GM12801 (cell line): ENCODE measurements around the gene ARF6.

ENCODE experiments used
- TF ChIP-seq, protein P1 (sequence below): IDR thresholded peaks from one replicate; pipeline ENCODE4 v1.5.1; 2011; ENCODE audit warnings: control low read depth; ENCODE audit not compliant: insufficient read length; ENCODE audit errors: extremely low read depth

Gene ARF6

DNA sequence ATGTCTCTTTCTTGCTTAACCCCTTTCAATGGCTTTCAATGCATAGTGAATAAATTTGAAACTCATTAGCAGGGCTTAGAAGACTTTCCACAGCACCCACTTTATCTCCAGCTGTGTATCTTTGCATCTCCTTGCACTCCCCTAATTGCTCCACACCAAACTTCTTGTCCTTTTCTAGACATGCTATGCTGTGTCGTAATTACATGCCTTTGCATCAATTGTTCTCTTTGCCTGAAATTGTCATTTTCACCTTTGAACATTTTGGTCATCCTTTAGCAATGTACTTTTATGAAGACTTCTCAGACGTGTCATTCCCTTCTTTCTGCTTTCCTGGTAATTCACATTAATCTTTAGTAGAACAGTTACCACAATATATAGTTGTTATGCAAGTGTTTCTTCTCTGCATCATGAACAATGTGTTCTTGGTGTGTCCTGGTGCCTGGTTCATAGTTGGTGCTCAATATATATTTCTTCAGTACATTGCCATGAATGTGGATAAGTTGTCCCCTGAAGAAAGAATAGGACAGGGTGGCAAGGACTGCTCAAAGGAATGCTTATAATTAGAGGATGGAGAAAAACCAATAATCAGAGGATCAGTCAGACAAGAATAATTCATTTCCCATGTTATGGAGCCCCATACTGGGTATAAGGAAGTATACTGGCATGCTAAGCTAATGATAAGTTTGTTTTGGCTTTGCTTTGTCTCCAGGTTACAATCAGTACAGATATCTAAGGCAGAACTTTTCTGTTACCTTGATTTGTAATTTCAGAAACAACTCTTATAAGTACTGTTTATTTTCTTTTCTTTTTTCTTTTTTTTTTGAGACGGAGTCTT, 27.2 kb downstream of the ARF6 start:
- TF ChIP-seq, protein P1, sequence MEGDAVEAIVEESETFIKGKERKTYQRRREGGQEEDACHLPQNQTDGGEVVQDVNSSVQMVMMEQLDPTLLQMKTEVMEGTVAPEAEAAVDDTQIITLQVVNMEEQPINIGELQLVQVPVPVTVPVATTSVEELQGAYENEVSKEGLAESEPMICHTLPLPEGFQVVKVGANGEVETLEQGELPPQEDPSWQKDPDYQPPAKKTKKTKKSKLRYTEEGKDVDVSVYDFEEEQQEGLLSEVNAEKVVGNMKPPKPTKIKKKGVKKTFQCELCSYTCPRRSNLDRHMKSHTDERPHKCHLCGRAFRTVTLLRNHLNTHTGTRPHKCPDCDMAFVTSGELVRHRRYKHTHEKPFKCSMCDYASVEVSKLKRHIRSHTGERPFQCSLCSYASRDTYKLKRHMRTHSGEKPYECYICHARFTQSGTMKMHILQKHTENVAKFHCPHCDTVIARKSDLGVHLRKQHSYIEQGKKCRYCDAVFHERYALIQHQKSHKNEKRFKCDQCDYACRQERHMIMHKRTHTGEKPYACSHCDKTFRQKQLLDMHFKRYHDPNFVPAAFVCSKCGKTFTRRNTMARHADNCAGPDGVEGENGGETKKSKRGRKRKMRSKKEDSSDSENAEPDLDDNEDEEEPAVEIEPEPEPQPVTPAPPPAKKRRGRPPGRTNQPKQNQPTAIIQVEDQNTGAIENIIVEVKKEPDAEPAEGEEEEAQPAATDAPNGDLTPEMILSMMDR: no peak

DNA sequence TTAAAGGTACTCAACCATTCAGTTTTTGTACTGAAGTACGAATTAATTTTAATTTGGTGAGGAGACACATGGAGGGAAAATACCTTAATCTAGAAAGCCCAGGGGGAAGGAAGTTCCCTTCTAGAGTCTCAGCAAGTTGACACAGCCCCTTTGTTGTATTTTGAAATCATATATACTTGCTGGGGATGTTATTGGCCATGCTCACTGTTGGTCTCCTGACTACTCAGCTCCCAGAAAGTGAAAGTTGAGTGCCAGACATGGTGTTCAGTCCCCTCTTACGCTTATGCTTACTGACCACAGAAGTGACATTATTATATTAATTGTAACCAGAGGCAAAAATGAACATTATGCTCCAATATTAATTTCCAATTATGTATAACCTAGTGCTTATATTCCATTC, 28.1 kb downstream of the ARF6 start:
- TF ChIP-seq, protein P1: no peak

DNA sequence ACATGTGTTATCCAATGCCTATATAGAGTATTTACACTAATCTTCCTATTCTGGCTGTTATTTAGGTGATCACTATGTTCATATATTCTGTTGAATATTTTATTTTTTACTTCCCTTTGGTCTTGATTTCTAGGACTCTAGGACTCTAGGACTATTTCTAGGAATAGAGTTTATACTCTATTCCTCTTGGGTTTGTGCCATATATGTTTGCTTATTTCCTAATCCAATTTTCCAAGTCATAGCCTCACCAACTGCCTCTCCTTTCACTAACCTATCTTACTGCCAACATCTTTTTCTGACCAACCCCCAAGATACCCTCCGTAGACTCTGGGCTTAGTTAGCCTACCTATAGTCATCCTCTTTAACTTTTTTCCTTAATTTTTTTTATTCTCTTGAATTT, 28.5 kb downstream of the ARF6 start:
- TF ChIP-seq, protein P1: no peak

GRCh38 chr14:49923442-49923841, 30.6 kb downstream of the ARF6 start:
- TF ChIP-seq, protein P1: no peak

DNA sequence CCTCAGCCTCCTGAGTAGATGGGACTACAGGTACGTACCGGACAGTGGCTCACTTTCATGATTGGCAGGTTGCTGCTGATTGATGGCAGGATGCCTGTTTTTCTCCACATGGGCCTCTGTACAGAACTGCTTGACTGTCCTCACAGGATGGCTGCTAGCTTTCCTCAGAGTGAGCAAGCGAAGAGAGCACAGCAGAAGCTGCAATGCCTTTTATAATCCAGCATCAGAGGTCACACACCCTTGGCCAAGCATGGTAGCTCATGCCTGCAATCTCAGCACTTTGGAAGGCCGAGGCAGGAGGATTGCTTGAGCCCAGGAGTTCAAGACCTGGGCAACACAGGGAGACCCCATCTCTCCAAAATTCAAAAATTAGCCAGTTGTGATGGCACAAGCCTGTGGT, 31.0 kb downstream of the ARF6 start:
- TF ChIP-seq, protein P1: no peak

DNA sequence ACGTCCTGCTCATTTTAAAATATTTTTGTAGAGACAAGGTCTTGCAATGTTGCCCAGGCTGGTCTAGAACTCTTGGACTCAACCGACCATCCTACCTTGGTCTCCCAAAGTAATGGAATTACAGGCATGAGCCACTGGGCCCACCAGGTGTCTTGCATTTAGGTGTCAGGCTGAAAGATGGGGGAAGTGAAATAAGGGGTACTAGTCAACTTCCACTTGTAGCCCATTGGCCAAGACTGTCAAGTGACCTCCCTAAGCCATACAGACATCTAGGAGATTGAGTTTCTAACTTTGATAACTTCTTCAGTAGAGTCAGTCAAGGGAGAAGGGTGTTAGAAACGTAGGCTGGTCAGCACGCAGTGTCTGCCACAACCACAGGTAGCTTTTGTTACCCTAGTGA, 32.0 kb downstream of the ARF6 start:
- TF ChIP-seq, protein P1: no peak

DNA sequence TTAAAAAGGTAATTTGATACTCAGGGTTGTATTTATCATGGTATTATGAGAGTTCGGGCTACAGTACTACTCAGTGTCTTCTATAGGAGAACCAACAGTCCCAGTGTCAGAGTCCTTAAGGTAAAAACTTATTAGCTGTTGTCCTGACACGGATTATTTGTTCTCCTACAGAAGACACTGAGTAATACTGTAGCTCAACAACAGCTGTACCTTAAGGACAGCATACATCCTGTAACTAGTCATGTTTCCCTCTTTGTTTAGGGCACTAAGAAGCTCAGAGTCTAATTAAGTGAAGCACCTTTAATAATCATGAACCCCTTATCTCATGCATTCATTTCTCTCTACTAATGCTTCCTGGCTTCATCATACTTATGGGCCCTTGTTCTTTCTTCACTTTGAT, 33.9 kb downstream of the ARF6 start:
- TF ChIP-seq, protein P1: no peak
